HepG2 (cell line): ENCODE results near the gene CSNK1G1.

Experiments used
- CREBL2 ChIP-seq: sonication (generic); formaldehyde crosslinking; IDR thresholded peaks from 2 replicates; pipeline ENCODE4 v1.8.1; 2023; ENCODE audit warnings: missing genetic modification reagents, mild to moderate bottlenecking, borderline replicate concordance
- CTCF ChIP-seq: sonication (generic); formaldehyde crosslinking; IDR thresholded peaks from 2 replicates; pipeline ENCODE4 v1.5.0; 2020; ENCODE audit warnings: mild to moderate bottlenecking, missing genetic modification reagents, moderate library complexity
- FUBP1 ChIP-seq: sonication (generic); formaldehyde crosslinking; IDR thresholded peaks from 2 replicates; pipeline ENCODE4 v1.5.1; 2020; ENCODE audit warnings: missing genetic modification reagents, mild to moderate bottlenecking, borderline replicate concordance
- MXD1 ChIP-seq: sonication (generic); formaldehyde crosslinking; IDR thresholded peaks from 2 replicates; pipeline ENCODE4 v1.4.0; 2020; ENCODE audit warnings: mild to moderate bottlenecking, missing genetic modification reagents
- MYPOP ChIP-seq: sonication (generic); formaldehyde crosslinking; IDR thresholded peaks from 2 replicates; pipeline ENCODE4 v1.8.1; 2023; ENCODE audit warnings: mild to moderate bottlenecking, moderate library complexity, missing genetic modification reagents
- POLR2A ChIP-seq, 2 experiments: IDR thresholded peaks; 2 replicates each; pipeline ENCODE4 v1.6.1; 2011; ENCODE audit warnings: low read depth in 2 of 2, low read length in 2 of 2, mild to moderate bottlenecking in 1 of 2, moderate library complexity in 1 of 2; ENCODE audit not compliant: insufficient read depth in 1 of 2
- STAT6 ChIP-seq: sonication (generic); formaldehyde crosslinking; IDR thresholded peaks from 2 replicates; pipeline ENCODE4 v1.4.0; 2020; ENCODE audit warnings: missing genetic modification reagents, mild to moderate bottlenecking, borderline replicate concordance
- TOE1 ChIP-seq: sonication (generic); formaldehyde crosslinking; IDR thresholded peaks from 2 replicates; pipeline ENCODE4 v1.4.0; 2020; ENCODE audit warnings: mild to moderate bottlenecking, missing genetic modification reagents
- YY1 ChIP-seq: IDR thresholded peaks from 2 replicates; pipeline ENCODE4 v1.6.1; 2011; ENCODE audit warnings: low read length, low read depth, moderate library complexity, mild to moderate bottlenecking; ENCODE audit not compliant: insufficient read depth, insufficient replicate concordance
- ZHX2 ChIP-seq, 2 experiments: sonication (generic) in 1 of 2; formaldehyde crosslinking in 1 of 2; IDR thresholded peaks; 2 replicates each; pipeline versions ENCODE4 v1.6.1 to v1.9.0; 2014 to 2022; ENCODE audit warnings: antibody characterized with exemption in 1 of 2, borderline replicate concordance in 1 of 2, inconsistent platforms in 1 of 2, low read depth in 1 of 2, missing genetic modification reagents in 1 of 2
- ZNF567 ChIP-seq: sonication (generic); formaldehyde crosslinking; IDR thresholded peaks from 2 replicates; pipeline ENCODE4 v1.8.1; 2023; ENCODE audit warnings: mild to moderate bottlenecking, missing genetic modification reagents, borderline replicate concordance
- ZSCAN22 ChIP-seq: sonication (generic); formaldehyde crosslinking; IDR thresholded peaks from 2 replicates; pipeline ENCODE4 v1.4.0; 2020; ENCODE audit warnings: mild to moderate bottlenecking, missing genetic modification reagents

- TF ChIP-seq ZNF567 (CRISPR knock-in tag) (no peak), YY1 (no peak), CREBL2 (CRISPR knock-in tag) (no peak), CTCF (CRISPR knock-in tag) (no peak), ZSCAN22 (no peak), ZHX2 (IDR thresholded peaks at IDR 0.05; ENCODE audit: low read depth) (no peak), ZHX2 (CRISPR knock-in tag; IDR thresholded peaks at IDR 0.05; ENCODE audit: borderline replicate concordance) (no peak), MXD1 (CRISPR knock-in tag) (no peak), MYPOP (CRISPR knock-in tag) (no peak), TOE1 (CRISPR knock-in tag) (no peak), FUBP1 (no peak), POLR2A (IDR thresholded peaks at IDR 0.05; ENCODE audit: insufficient read depth in 1 of 2, low read depth in 2 of 2, low read length in 2 of 2) (no peak), STAT6 (CRISPR knock-in tag) (no peak)
These were observed 104.9 kb downstream of the CSNK1G1 start for GRCh38 chr15:64251121-64251520.
